Measurements from ENCODE around the gene PDE4D. TPM values are rescaled to one million over a fixed set of nuclear protein-coding genes. Genes with fewer than 3 reads are reported as not detected.

PDE4D gene
- total and polyA plus RNA-seq, 4 donors, result 12.8 to 167 (median 44.5) TPM

DNA sequence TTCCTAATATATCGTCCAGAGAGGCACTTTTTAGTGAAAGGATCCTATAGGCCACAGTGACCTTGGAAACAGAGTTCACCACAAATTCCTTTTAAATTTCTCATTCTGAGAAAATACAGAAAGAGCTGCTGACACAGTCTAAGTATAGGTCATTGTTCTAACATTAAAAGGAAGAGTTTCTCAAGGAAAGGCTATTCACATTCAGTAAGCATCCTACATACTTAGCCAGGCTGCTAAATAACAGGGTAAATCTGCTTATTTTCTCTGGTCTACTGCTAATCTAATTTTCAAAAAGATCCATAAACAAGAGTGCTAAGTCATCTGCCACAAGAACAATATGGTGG, 313.7 kb downstream of the PDE4D start:
- DNase-seq (no peak), ATAC-seq (ENCODE audit: insufficient read depth, low FRiP score) (no peak)
- Histone ChIP-seq H3K36me3 (ENCODE audit: control insufficient read depth in 4 of 4, insufficient read depth in 4 of 4, low read length in 4 of 4) (no peaks in the 10 kb centered on the region), H3K9ac (ENCODE audit: insufficient read depth in 1 of 2, low read length in 2 of 2) (no peak overlapping the region), H3K4me1 (ENCODE audit: control insufficient read depth in 5 of 5, insufficient read depth in 5 of 5, low read length in 5 of 5) (peaks cover 0 to 16% (median 13%) of the 10 kb centered on the region in 5 donors), H3K27ac (ENCODE audit: low read depth in 1 of 2, low read length in 1 of 2) (no peak overlapping the region), H3K27me3 (ENCODE audit: control insufficient read depth in 3 of 3, insufficient read depth in 3 of 3, low read length in 2 of 3) (no peaks in the 10 kb centered on the region), H3K4me3 (no peak overlapping the region), H3K9me3 (ENCODE audit: control insufficient read depth in 4 of 4, insufficient read depth in 3 of 4, low read length in 3 of 4) (no peaks in the 10 kb centered on the region)
- 79 to 89% methylated on average over 1 of the region's 1 CpG for WGBS, 2 donors
- TF ChIP-seq, protein P1, sequence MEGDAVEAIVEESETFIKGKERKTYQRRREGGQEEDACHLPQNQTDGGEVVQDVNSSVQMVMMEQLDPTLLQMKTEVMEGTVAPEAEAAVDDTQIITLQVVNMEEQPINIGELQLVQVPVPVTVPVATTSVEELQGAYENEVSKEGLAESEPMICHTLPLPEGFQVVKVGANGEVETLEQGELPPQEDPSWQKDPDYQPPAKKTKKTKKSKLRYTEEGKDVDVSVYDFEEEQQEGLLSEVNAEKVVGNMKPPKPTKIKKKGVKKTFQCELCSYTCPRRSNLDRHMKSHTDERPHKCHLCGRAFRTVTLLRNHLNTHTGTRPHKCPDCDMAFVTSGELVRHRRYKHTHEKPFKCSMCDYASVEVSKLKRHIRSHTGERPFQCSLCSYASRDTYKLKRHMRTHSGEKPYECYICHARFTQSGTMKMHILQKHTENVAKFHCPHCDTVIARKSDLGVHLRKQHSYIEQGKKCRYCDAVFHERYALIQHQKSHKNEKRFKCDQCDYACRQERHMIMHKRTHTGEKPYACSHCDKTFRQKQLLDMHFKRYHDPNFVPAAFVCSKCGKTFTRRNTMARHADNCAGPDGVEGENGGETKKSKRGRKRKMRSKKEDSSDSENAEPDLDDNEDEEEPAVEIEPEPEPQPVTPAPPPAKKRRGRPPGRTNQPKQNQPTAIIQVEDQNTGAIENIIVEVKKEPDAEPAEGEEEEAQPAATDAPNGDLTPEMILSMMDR (IDR thresholded peaks at IDR 0.05; ENCODE audit: control extremely low read depth, extremely low read depth), result no peak

DNA sequence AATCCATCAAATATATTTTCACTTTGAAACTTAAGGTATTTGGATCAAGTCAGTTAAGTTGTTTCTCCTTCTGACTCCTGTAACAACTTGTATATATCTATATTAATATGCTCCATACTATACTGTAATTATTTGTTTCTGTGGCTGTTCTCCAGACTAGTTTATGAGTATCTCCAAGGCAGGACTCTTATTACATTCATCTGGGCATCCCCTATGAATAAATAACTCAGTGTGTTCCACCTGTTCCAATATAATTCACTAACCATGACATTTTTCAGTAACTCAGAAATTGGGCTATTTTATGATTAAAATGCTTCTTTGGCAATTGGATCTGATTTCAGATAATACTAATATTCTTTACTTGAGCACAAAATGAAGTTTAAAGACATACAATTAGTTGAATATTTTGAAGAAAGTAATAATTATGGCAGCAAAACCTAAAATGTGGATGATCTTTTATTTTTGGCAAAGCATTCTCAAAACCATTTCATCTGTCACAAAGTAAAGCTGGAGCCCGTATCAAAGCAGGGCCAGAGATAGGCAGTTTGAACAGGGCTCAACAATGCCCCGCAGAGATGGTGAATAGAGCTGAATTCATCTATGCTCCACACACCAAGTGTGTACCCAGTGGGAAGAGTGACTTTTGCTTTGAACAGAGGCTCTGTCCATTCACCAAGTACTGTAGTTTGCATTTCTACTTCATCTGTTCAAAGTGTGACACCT, 314.3 kb downstream of the PDE4D start:
- Histone ChIP-seq H3K4me1 (ENCODE audit: control insufficient read depth in 5 of 5, insufficient read depth in 5 of 5, low read length in 5 of 5) (peaks cover 0 to 15% (median 10%) of the 10 kb centered on the region in 5 donors), H3K36me3 (ENCODE audit: control insufficient read depth in 4 of 4, insufficient read depth in 4 of 4, low read length in 4 of 4) (no peaks in the 10 kb centered on the region), H3K9me3 (ENCODE audit: control insufficient read depth in 4 of 4, insufficient read depth in 3 of 4, low read length in 3 of 4) (no peaks in the 10 kb centered on the region), H3K4me3 (no peak overlapping the region), H3K9ac (ENCODE audit: insufficient read depth in 1 of 2, low read length in 2 of 2) (no peak overlapping the region), H3K27ac (ENCODE audit: low read depth in 1 of 2, low read length in 1 of 2) (no peak overlapping the region), H3K27me3 (ENCODE audit: control insufficient read depth in 3 of 3, insufficient read depth in 3 of 3, low read length in 2 of 3) (no peaks in the 10 kb centered on the region)
- 93 to 98% methylated on average over 2 of the region's 2 CpGs for WGBS, 2 donors
- ATAC-seq (ENCODE audit: insufficient read depth, low FRiP score), result no peak
- TF ChIP-seq, protein P1 (IDR thresholded peaks at IDR 0.05; ENCODE audit: control extremely low read depth, extremely low read depth), result no peak
- DNase-seq, result no peak

DNA sequence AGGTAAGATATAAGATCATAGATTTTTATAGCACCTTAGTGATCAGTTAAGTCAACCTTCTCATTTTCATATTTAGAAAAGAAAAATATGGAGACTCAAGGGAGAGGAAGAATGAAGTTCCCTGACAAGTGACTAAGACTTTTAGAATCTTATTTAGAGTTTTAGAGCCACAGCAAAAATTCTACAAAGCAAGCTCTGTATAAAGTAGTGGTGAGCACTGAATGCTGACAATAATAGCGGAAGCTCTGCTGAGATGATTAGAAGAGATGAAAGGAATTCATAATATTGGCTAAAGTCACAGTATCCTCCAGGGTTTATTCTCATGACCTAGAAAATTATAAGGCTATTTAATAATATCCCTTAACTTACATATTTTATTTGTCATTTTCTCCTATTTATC, 316.0 kb downstream of the PDE4D start:
- Histone ChIP-seq H3K27me3 (ENCODE audit: control insufficient read depth in 3 of 3, insufficient read depth in 3 of 3, low read length in 2 of 3) (no peaks in the 10 kb centered on the region), H3K9me3 (ENCODE audit: control insufficient read depth in 4 of 4, insufficient read depth in 3 of 4, low read length in 3 of 4) (no peaks in the 10 kb centered on the region), H3K9ac (ENCODE audit: insufficient read depth in 1 of 2, low read length in 2 of 2) (no peak overlapping the region), H3K27ac (ENCODE audit: low read depth in 1 of 2, low read length in 1 of 2) (no peak overlapping the region), H3K4me1 (ENCODE audit: control insufficient read depth in 5 of 5, insufficient read depth in 5 of 5, low read length in 5 of 5) (no peaks in the 10 kb centered on the region), H3K4me3 (no peak overlapping the region), H3K36me3 (ENCODE audit: control insufficient read depth in 4 of 4, insufficient read depth in 4 of 4, low read length in 4 of 4) (no peaks in the 10 kb centered on the region)
- WGBS, 2 donors, result 89 to 100% methylated on average over 1 of the region's 1 CpG
- DNase-seq, result no peak
- TF ChIP-seq, protein P1 (IDR thresholded peaks at IDR 0.05; ENCODE audit: control extremely low read depth, extremely low read depth), result no peak
- no peak for ATAC-seq (ENCODE audit: insufficient read depth, low FRiP score)

All from lung (tissue), 12 donors.